Testis (tissue), 2 donors: Measurements from ENCODE around the gene ANAPC5.

Experiments used
- POLR2A ChIP-seq: fragments of 450-650 bp; IDR thresholded peaks from one replicate; pipeline ENCODE4 v1.6.1; 2017; ENCODE audit warnings: antibody characterized with exemption, mild to moderate bottlenecking, moderate library complexity
- TF ChIP-seq, protein P1 (sequence below), 3 experiments: fragments of 450-650 bp in 2 of 3; fragments of 200-600 bp in 1 of 3; sonication (generic) in 1 of 3; IDR thresholded peaks; one replicate each; pipeline ENCODE4 v1.5.1; 2016 to 2019; ENCODE audit warnings: antibody characterized with exemption in 3 of 3, mild to moderate bottlenecking in 2 of 3, moderate library complexity in 1 of 3

- TF ChIP-seq, protein P1, sequence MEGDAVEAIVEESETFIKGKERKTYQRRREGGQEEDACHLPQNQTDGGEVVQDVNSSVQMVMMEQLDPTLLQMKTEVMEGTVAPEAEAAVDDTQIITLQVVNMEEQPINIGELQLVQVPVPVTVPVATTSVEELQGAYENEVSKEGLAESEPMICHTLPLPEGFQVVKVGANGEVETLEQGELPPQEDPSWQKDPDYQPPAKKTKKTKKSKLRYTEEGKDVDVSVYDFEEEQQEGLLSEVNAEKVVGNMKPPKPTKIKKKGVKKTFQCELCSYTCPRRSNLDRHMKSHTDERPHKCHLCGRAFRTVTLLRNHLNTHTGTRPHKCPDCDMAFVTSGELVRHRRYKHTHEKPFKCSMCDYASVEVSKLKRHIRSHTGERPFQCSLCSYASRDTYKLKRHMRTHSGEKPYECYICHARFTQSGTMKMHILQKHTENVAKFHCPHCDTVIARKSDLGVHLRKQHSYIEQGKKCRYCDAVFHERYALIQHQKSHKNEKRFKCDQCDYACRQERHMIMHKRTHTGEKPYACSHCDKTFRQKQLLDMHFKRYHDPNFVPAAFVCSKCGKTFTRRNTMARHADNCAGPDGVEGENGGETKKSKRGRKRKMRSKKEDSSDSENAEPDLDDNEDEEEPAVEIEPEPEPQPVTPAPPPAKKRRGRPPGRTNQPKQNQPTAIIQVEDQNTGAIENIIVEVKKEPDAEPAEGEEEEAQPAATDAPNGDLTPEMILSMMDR (IDR thresholded peaks at IDR 0.05) = no peak
- TF ChIP-seq POLR2A = no peak
These were observed 6.9 kb downstream of the ANAPC5 start for GRCh38 chr12:121345151-121345815.
